MCF 10A (cell line): ENCODE results near the gene CLPTM1L. TPM values are rescaled to one million over a fixed set of nuclear protein-coding genes. Genes with fewer than 3 reads are reported as not detected.

Experiments
- BruUV-seq: library from RNA; stranded (reverse); fragments of 400-500 nt; replicated peaks from 2 replicates; lab custom pipeline; 2021; lab: Mats Ljungman, UMichigan
- CTCF ChIA-PET: fragments of 300-600 bp; sonication (Branson Sonifier 250); formaldehyde crosslinking; extraction: SDS; loops from one replicate; lab custom pipeline; 2021; ENCODE audit warnings: antibody characterized with exemption, inconsistent platforms; lab: Yijun Ruan, JAX
- POLR2A ChIA-PET: fragments of 300-600, 350-650 bp; sonication (Branson Sonifier 250); formaldehyde crosslinking; extraction: SDS; loops from one replicate; lab custom pipeline; 2020; ENCODE audit warnings: antibody characterized with exemption, inconsistent platforms; lab: Yijun Ruan, JAX
- DNase-seq: peaks from one replicate; pipeline ENCODE4 v3.0.0-alpha.2; 2018; ENCODE audit not compliant: unreplicated experiment
- H3K27ac Mint-ChIP-seq: one replicate; pipeline ENCODE4 v1.8.0; 2022; ENCODE audit warnings: mild to moderate bottlenecking, low read depth, mixed read lengths; ENCODE audit not compliant: unreplicated experiment
- H3K27me3 Mint-ChIP-seq: one replicate; pipeline ENCODE4 v1.8.0; 2022; ENCODE audit warnings: mixed read lengths; ENCODE audit not compliant: insufficient read depth, unreplicated experiment
- H3K36me3 Mint-ChIP-seq: one replicate; pipeline ENCODE4 v1.8.0; 2022; ENCODE audit warnings: mild to moderate bottlenecking, moderate library complexity, mixed read lengths; ENCODE audit not compliant: insufficient read depth, unreplicated experiment
- H3K4me1 Mint-ChIP-seq: one replicate; pipeline ENCODE4 v1.8.0; 2022; ENCODE audit warnings: mixed read lengths; ENCODE audit not compliant: insufficient read depth, unreplicated experiment
- H3K4me3 Mint-ChIP-seq: one replicate; pipeline ENCODE4 v1.8.0; 2022; ENCODE audit warnings: mild to moderate bottlenecking, moderate library complexity, mixed read lengths; ENCODE audit not compliant: unreplicated experiment
- H3K9me3 Mint-ChIP-seq: one replicate; pipeline ENCODE4 v1.8.0; 2022; ENCODE audit warnings: mixed read lengths; ENCODE audit not compliant: unreplicated experiment
- CTCF ChIP-seq: fragments of 200-600 bp; IDR thresholded peaks from one replicate; pipeline ENCODE4 v1.8.0; 2022; ENCODE audit warnings: antibody characterized with exemption, mild to moderate bottlenecking; ENCODE audit not compliant: unreplicated experiment
- intact Hi-C: fragments of 100-400 bp; cut with micrococcal nuclease; formaldehyde crosslinking; loops from 2 replicates; pipeline ENCODE4 v1.14.1; 2022
- total RNA-seq: library from RNA; stranded (reverse); gene quantifications from 2 replicates; pipeline ENCODE4 v1.2.3, GENCODE V29; 2022

CLPTM1L gene
- total RNA-seq, 1 experiment from 2014 or later = 128 TPM

- Mint-ChIP-seq H3K9me3 (peaks cover 17% of the 10 kb centered on the region), H3K4me3 (no peak overlapping the region), H3K27me3 (no peaks in the 10 kb centered on the region), H3K4me1 (peaks cover 34% of the 10 kb centered on the region), H3K27ac (no peak overlapping the region), H3K36me3 (peaks cover 51% of the 10 kb centered on the region)
- no peak for DNase-seq
- POLR2A ChIA-PET = no interaction called here
- CTCF ChIA-PET = interaction anchor here (0.6 kb wide), 1 partner anchor 320 kb away, joined by 3 read pairs; no protein-coding TSS in a partner anchor
- intact Hi-C loops = no loop called here
- TF ChIP-seq CTCF = no peak
- no TSS peak for BruUV-seq
These were observed 20.6 kb downstream of the CLPTM1L start for GRCh38 chr5:1324301-1324700.

DNA sequence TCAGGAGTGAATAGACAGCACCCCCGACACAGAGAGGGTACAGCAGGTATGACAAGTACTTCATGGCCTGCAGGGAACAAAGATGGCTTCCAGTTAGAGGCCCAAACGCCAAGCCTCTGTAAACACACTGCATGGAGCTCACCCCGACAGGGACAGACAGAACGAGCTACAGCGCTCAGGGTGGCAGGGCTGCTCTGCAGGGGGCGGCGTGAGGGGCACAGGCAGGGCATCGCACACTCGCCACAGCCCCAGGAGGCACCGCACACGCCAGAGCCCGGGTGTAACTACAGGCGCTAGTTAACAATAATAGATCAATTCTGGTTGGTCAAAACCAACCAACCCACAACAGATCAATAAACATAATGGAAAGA, 21.1 kb downstream of the CLPTM1L start:
- H3K4me1 Mint-ChIP-seq = peaks cover 31% of the 10 kb centered on the region
- ChIA-PET POLR2A (no interaction called here), CTCF (interaction anchor here (0.6 kb wide), 2 partner anchors 321 to 1090 kb away, joined by 3 read pairs; no protein-coding TSS in a partner anchor)
- DNase-seq = no peak
- intact Hi-C loops = no loop called here
- peaks cover 57% of the 10 kb centered on the region for H3K36me3 Mint-ChIP-seq
- no peaks in the 10 kb centered on the region for H3K27me3 Mint-ChIP-seq
- peaks cover 17% of the 10 kb centered on the region for H3K9me3 Mint-ChIP-seq
- H3K4me3 Mint-ChIP-seq = no peak overlapping the region
- TF ChIP-seq CTCF = no peak
- H3K27ac Mint-ChIP-seq = no peak overlapping the region
- BruUV-seq = no TSS peak

GRCh38 chr5:1322955-1323802, 21.7 kb downstream of the CLPTM1L start:
- POLR2A ChIA-PET = interaction anchor here (0.7 kb wide), 1 partner anchor 23 kb away, joined by 3 read pairs; no protein-coding TSS in a partner anchor

More at GRCh38 chr5:1322955-1323802, 21.7 kb downstream of the CLPTM1L start:
- no peak for DNase-seq
- Mint-ChIP-seq H3K9me3 (peaks cover 17% of the 10 kb centered on the region), H3K36me3 (peaks cover 63% of the 10 kb centered on the region), H3K27me3 (no peaks in the 10 kb centered on the region), H3K4me3 (no peak overlapping the region), H3K27ac (no peak overlapping the region), H3K4me1 (peaks cover 25% of the 10 kb centered on the region)
- no peak for TF ChIP-seq CTCF
- intact Hi-C loops = no loop called here
- CTCF ChIA-PET = interaction anchor here (0.6 kb wide), 2 partner anchors 155 to 1090 kb away, joined by 3 read pairs; no protein-coding TSS in a partner anchor
- no TSS peak for BruUV-seq
